ENCODE data around the gene HLA-DPA1.

DNA sequence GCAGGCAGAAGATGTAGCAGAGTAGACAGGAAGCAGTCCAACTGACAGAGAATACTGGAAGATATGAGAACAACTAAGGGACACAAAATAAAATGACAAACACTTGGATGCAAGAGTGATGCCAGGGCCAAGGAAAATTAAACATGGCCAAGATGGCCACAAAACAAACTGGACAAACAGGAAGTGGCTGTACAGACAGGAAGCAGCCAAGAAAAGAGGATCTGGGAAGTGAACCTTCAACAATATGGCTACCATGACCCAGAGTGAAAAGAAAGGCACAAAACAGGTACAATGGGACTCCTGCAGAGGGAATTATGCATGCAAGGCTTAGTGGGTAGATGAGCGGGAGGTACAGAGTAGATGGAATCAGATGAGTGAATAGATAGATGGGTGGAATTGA, 31.4 kb upstream of the HLA-DPA1 start:
- TF ChIP-seq, protein P1, sequence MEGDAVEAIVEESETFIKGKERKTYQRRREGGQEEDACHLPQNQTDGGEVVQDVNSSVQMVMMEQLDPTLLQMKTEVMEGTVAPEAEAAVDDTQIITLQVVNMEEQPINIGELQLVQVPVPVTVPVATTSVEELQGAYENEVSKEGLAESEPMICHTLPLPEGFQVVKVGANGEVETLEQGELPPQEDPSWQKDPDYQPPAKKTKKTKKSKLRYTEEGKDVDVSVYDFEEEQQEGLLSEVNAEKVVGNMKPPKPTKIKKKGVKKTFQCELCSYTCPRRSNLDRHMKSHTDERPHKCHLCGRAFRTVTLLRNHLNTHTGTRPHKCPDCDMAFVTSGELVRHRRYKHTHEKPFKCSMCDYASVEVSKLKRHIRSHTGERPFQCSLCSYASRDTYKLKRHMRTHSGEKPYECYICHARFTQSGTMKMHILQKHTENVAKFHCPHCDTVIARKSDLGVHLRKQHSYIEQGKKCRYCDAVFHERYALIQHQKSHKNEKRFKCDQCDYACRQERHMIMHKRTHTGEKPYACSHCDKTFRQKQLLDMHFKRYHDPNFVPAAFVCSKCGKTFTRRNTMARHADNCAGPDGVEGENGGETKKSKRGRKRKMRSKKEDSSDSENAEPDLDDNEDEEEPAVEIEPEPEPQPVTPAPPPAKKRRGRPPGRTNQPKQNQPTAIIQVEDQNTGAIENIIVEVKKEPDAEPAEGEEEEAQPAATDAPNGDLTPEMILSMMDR (IDR thresholded peaks at IDR 0.05) = no peak
- TF ChIP-seq POLR2AphosphoS5 (IDR thresholded peaks at IDR 0.05; ENCODE audit: low read depth, low read length) (no peak), TCF7L2 (IDR thresholded peaks at IDR 0.05; ENCODE audit: low read depth, low read length) (no peak), SIN3A (IDR thresholded peaks at IDR 0.05; ENCODE audit: borderline replicate concordance, insufficient read depth, low read depth, low read length) (no peak)
- TF ChIP-seq, protein P2, sequence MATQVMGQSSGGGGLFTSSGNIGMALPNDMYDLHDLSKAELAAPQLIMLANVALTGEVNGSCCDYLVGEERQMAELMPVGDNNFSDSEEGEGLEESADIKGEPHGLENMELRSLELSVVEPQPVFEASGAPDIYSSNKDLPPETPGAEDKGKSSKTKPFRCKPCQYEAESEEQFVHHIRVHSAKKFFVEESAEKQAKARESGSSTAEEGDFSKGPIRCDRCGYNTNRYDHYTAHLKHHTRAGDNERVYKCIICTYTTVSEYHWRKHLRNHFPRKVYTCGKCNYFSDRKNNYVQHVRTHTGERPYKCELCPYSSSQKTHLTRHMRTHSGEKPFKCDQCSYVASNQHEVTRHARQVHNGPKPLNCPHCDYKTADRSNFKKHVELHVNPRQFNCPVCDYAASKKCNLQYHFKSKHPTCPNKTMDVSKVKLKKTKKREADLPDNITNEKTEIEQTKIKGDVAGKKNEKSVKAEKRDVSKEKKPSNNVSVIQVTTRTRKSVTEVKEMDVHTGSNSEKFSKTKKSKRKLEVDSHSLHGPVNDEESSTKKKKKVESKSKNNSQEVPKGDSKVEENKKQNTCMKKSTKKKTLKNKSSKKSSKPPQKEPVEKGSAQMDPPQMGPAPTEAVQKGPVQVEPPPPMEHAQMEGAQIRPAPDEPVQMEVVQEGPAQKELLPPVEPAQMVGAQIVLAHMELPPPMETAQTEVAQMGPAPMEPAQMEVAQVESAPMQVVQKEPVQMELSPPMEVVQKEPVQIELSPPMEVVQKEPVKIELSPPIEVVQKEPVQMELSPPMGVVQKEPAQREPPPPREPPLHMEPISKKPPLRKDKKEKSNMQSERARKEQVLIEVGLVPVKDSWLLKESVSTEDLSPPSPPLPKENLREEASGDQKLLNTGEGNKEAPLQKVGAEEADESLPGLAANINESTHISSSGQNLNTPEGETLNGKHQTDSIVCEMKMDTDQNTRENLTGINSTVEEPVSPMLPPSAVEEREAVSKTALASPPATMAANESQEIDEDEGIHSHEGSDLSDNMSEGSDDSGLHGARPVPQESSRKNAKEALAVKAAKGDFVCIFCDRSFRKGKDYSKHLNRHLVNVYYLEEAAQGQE (IDR thresholded peaks at IDR 0.05; ENCODE audit: insufficient read depth in 1 of 2, low read depth in 2 of 2, low read length in 1 of 2) = no peak
